Activated CD8-positive, alpha-beta T cell treated with anti-CD3 and anti-CD28 coated beads for 36 hours (primary cell): ENCODE results near the gene ARHGAP26. TPM values are rescaled to one million over a fixed set of nuclear protein-coding genes. Genes with fewer than 3 reads are reported as not detected.

Experiments
- ATAC-seq: fragments of 200-7000 bp; cut with Tn5 transposase; one replicate; pipeline ENCODE4 v1.10.0; 2021; ENCODE audit warnings: mild to moderate bottlenecking, moderate library complexity
- CTCF ChIA-PET: fragments of 350-600 bp; sonication (Branson Sonifier 250); formaldehyde crosslinking; loops from one replicate; lab custom pipeline; 2021; ENCODE audit warnings: antibody characterized with exemption; lab: Charles Lee
- POLR2A ChIA-PET: fragments of 350-600 bp; sonication (Branson Sonifier 250); formaldehyde crosslinking; loops from one replicate; lab custom pipeline; 2021; ENCODE audit warnings: antibody characterized with exemption; lab: Charles Lee
- DNase-seq: peaks from one replicate; pipeline ENCODE4 v3.0.0-alpha.2; 2020
- H3K27ac Mint-ChIP-seq: one replicate; pipeline ENCODE4 v1.8.0; 2021; ENCODE audit warnings: mild to moderate bottlenecking, mixed read lengths
- H3K27me3 Mint-ChIP-seq: one replicate; pipeline ENCODE4 v1.8.0; 2021; ENCODE audit warnings: mixed read lengths
- H3K36me3 Mint-ChIP-seq: one replicate; pipeline ENCODE4 v1.8.0; 2021; ENCODE audit warnings: low read depth, mixed read lengths
- H3K4me1 Mint-ChIP-seq: one replicate; pipeline ENCODE4 v1.8.0; 2021; ENCODE audit warnings: low read depth, mixed read lengths
- H3K4me3 Mint-ChIP-seq: one replicate; pipeline ENCODE4 v1.8.0; 2021; ENCODE audit warnings: mild to moderate bottlenecking, moderate library complexity, mixed read lengths
- H3K9me3 Mint-ChIP-seq: one replicate; pipeline ENCODE4 v1.8.0; 2021; ENCODE audit warnings: mixed read lengths
- intact Hi-C: fragments of 100-400 bp; cut with micrococcal nuclease; formaldehyde crosslinking; loops from one replicate; pipeline ENCODE4 v1.10.0; 2022
- total RNA-seq, 2 experiments: library from RNA; stranded (reverse); gene quantifications; one replicate each; pipeline ENCODE4 v1.2.3, GENCODE V29; 2021
- TF ChIP-seq, protein P1 (sequence below): fragments of 200-600 bp; IDR thresholded peaks from one replicate; pipeline ENCODE4 v1.8.0; 2022; ENCODE audit warnings: antibody characterized with exemption, mild to moderate bottlenecking

Gene ARHGAP26
- total RNA-seq, 2 experiments from 2014 or later = 12.7 to 18.0 TPM

DNA sequence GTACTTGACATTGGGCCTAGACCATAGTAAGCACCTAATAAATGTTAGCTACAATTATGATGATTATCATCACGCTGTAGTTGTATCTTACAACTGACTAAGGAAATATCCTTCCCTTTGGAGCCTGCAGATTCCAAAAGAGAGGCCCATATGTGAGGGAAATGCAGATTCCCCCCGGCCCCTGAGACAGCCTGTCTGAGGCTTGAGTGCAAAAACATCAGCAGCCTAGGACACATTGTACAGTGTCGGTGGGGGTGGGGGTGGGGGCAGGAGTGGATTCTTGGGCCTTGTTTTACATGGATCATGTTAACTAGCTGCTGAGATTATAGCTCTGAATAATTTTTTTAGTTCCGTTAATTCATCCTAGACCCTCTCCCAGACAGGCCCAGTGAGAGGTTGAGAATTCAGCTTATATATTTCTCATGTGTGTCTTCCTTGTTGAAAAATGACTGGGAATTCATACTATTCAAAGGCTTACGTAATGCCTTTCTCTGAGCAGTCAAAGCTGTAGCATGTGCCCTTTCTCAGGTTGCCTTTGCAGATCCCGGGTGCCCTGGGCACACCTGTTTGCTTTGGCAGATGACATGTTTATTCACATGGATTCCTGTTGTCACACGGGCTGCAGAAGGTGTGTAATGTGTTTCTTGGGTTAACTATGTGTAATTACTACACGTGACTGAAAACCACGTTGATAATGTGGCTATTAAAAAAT is 370.5 kb downstream of the ARHGAP26 start:
- H3K36me3 Mint-ChIP-seq = peaks cover 3% of the 10 kb centered on the region
- H3K9me3 Mint-ChIP-seq = no peaks in the 10 kb centered on the region
- no peaks in the 10 kb centered on the region for H3K27me3 Mint-ChIP-seq
- H3K4me3 Mint-ChIP-seq = no peak overlapping the region
- ChIA-PET CTCF (no interaction called here), POLR2A (no interaction called here)
- intact Hi-C loops = no loop called here
- TF ChIP-seq, protein P1, sequence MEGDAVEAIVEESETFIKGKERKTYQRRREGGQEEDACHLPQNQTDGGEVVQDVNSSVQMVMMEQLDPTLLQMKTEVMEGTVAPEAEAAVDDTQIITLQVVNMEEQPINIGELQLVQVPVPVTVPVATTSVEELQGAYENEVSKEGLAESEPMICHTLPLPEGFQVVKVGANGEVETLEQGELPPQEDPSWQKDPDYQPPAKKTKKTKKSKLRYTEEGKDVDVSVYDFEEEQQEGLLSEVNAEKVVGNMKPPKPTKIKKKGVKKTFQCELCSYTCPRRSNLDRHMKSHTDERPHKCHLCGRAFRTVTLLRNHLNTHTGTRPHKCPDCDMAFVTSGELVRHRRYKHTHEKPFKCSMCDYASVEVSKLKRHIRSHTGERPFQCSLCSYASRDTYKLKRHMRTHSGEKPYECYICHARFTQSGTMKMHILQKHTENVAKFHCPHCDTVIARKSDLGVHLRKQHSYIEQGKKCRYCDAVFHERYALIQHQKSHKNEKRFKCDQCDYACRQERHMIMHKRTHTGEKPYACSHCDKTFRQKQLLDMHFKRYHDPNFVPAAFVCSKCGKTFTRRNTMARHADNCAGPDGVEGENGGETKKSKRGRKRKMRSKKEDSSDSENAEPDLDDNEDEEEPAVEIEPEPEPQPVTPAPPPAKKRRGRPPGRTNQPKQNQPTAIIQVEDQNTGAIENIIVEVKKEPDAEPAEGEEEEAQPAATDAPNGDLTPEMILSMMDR = no peak
- H3K4me1 Mint-ChIP-seq = peaks cover 8% of the 10 kb centered on the region
- no peak overlapping the region for H3K27ac Mint-ChIP-seq
- DNase-seq = no peak
- ATAC-seq = no peak

DNA sequence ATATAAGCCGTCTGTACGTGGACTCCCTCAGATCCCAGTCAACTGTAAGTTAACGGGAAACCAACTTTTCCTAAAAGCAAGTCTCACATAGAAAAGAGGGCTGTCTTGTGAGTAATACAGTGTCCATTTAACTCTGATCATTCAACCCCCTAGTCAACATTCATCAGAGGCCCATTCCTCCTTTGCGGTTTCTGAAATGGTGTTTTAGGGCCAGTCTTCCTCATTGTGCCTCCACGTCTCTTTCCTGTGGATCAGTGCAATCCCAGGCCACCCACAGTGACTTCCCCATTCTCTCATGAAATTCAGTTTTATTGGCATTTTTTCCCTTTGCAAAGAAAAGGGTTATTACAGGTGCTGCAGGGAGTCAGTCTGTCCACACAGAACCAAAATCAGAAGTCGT is 371.5 kb downstream of the ARHGAP26 start:
- no peak for ATAC-seq
- Mint-ChIP-seq H3K36me3 (peaks cover 3% of the 10 kb centered on the region), H3K4me1 (peaks cover 8% of the 10 kb centered on the region), H3K4me3 (no peak overlapping the region), H3K27ac (no peak overlapping the region), H3K27me3 (no peaks in the 10 kb centered on the region), H3K9me3 (no peaks in the 10 kb centered on the region)
- intact Hi-C loops = no loop called here
- TF ChIP-seq, protein P1 = no peak
- POLR2A ChIA-PET = no interaction called here
- CTCF ChIA-PET = no interaction called here
- no peak for DNase-seq

DNA sequence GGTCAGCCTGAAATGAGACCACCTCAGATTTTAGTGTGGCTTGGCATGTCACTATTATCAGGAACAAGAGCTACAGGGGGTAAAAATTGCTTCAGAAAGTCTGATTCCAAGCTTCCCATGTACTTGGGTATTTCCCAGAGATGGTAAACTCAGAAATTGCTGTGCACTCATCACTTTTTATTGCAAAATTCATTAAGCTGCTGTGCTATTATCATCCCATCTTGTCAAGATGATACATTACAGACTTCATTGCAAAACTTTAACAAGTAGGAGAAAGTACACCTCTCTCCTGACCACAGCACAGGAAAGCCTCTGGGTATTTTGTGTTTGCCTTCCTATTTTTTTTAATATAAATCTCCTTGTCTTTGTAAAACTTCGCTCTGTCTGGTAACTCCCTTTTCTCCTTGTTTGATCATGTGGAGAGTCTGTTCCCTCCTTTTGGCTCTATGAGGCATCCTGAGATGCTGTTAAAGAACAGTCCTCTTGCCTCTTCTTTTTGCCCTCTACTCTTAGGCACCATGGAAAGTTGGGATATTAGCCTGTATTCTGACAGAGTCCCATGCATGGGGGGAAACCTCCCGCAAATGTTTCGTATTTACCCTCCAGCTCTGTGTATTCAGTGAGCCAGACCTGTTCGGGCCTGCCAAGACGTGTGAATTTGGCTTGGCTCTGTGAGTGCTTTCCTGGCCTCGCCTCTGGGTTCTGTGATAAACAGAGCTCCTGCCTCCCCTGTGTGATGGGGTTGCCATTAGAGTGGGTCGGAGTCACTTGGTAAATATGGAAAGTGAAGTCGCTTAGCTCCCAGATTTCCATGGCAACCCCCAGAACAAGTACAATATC is 372.6 kb downstream of the ARHGAP26 start:
- H3K36me3 Mint-ChIP-seq = peaks cover 2% of the 10 kb centered on the region
- ATAC-seq (no peak), DNase-seq (no peak)
- TF ChIP-seq, protein P1 = no peak
- H3K27ac Mint-ChIP-seq = no peak overlapping the region
- no peaks in the 10 kb centered on the region for H3K9me3 Mint-ChIP-seq
- no peak overlapping the region for H3K4me3 Mint-ChIP-seq
- intact Hi-C loops = no loop called here
- ChIA-PET CTCF (no interaction called here), POLR2A (no interaction called here)
- H3K4me1 Mint-ChIP-seq = peaks cover 8% of the 10 kb centered on the region
- H3K27me3 Mint-ChIP-seq = no peaks in the 10 kb centered on the region

DNA sequence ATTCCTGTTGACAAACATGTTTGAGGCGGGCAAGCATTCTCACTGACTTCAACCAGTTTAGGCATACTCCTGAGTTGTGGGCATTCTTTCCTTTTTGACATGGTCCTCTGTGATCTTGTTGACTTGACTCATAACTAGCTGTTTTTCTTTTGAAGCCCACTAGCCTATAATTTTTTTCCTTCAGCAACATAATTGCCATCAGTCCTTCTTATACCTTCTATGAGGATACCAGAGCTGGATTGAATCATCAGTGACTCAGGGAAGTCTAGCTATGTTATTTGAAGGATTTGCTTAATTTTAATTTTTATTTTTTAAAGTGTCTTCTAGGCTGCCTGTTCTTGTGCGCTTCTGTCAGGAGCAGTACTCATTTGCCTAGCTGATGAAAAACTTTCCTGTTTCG is 373.8 kb downstream of the ARHGAP26 start:
- intact Hi-C loops = no loop called here
- peaks cover 5% of the 10 kb centered on the region for H3K36me3 Mint-ChIP-seq
- H3K4me3 Mint-ChIP-seq = no peak overlapping the region
- H3K27me3 Mint-ChIP-seq = no peaks in the 10 kb centered on the region
- DNase-seq = no peak
- H3K9me3 Mint-ChIP-seq = no peaks in the 10 kb centered on the region
- ChIA-PET CTCF (no interaction called here), POLR2A (no interaction called here)
- TF ChIP-seq, protein P1 = no peak
- H3K27ac Mint-ChIP-seq = no peak overlapping the region
- peaks cover 8% of the 10 kb centered on the region for H3K4me1 Mint-ChIP-seq
- ATAC-seq = no peak
